ENCODE measurements around the gene FUNDC2.
A peak's percentile ranks its signal among the peaks of the same experiment; 100 is the strongest.

DNA sequence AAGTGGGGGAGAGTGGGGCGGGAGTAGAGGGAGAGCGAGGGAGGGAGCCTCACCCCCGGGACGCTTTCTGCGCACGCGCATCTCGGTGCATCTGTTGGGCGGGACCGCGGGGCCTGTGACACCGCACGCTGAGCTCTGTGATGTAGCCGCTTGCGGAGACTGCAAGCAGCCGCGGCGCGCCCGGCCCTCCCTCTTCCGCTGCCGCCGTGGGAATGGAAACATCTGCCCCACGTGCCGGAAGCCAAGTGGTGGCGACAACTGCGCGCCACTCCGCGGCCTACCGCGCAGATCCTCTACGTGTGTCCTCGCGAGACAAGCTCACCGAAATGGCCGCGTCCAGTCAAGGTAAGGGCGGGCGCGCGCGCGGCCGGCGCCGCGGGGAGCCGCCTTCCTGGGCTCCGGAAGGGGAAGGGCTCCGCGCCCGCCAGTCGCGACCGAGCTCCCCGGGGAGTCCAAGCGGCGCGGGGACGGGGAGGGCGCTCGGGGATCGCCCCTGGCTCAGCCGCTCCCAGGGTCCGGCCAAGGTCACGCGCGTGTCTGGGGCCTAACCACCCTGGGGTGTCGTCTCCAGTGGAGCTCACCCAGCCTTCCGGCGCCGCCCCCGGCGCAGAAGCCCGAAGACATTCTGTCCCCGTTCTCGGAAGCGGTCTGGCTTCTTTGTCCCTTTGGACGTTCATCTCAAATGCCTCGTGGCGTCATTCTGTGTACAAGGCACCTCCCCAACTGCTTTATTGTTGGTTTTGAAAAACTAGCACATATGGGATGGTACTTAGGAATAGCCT lies at the start of gene FUNDC2:
- TF ChIP-seq POLR2A (IDR thresholded peaks at IDR 0.05; ENCODE audit: low read length): peak; percentile 80
- no peak for TF ChIP-seq GATA1 (IDR thresholded peaks at IDR 0.05; ENCODE audit: low read depth, low read length)
